Loucy (cell line): ENCODE results near the gene C3orf62.

Experiments used
- H2AFZ ChIP-seq: fragments of 200-600 bp; sonication (generic); 2 replicates; pipeline ENCODE4 v1.6.0; 2016; ENCODE audit warnings: antibody characterized with exemption, mild to moderate bottlenecking, low read length, moderate library complexity
- H3F3A ChIP-seq: fragments of 200-600 bp; 2 replicates; pipeline ENCODE4 v1.6.0; 2016; ENCODE audit warnings: antibody characterized with exemption, low read depth, mild to moderate bottlenecking
- H3K27me3 ChIP-seq: fragments of 200-600 bp; sonication (generic); 2 replicates; pipeline ENCODE4 v1.6.1; 2014; ENCODE audit warnings: low read length, mild to moderate bottlenecking; ENCODE audit not compliant: insufficient read depth, poor library complexity, severe bottlenecking
- H3K36me3 ChIP-seq: fragments of 200-600 bp; sonication (generic); 2 replicates; pipeline ENCODE4 v1.6.1; 2016; ENCODE audit warnings: low read length; ENCODE audit not compliant: insufficient read depth
- H3K4me1 ChIP-seq: fragments of 200-600 bp; sonication (generic); 2 replicates; pipeline ENCODE4 v1.5.1; 2014; ENCODE audit warnings: low read length, mild to moderate bottlenecking; ENCODE audit not compliant: insufficient read depth, poor library complexity, severe bottlenecking
- H3K4me2 ChIP-seq: fragments of 200-600 bp; sonication (generic); 2 replicates; pipeline ENCODE4 v1.6.0; 2014; ENCODE audit warnings: antibody characterized with exemption, low read length, low read depth, mild to moderate bottlenecking; ENCODE audit not compliant: poor library complexity, severe bottlenecking
- H3K4me3 ChIP-seq: fragments of 200-600 bp; sonication (generic); 2 replicates; pipeline ENCODE4 v1.5.1; 2014; ENCODE audit warnings: low read length, mild to moderate bottlenecking, mixed read lengths; ENCODE audit not compliant: poor library complexity, severe bottlenecking
- H3K79me2 ChIP-seq: fragments of 200-600 bp; sonication (generic); 2 replicates; pipeline ENCODE4 v1.6.1; 2014; ENCODE audit warnings: low read length; ENCODE audit not compliant: insufficient read depth
- H3K9ac ChIP-seq: fragments of 200-600 bp; sonication (generic); 2 replicates; pipeline ENCODE4 v1.6.0; 2014; ENCODE audit warnings: mild to moderate bottlenecking, low read depth, low read length, moderate library complexity; ENCODE audit not compliant: poor library complexity, severe bottlenecking
- H3K9me2 ChIP-seq: fragments of 200-600 bp; sonication (generic); replicated peaks from 2 replicates; pipeline ENCODE4 v1.6.1; 2016; ENCODE audit warnings: low read depth, low read length, mixed read lengths
- H3K9me3 ChIP-seq: fragments of 200-600 bp; sonication (generic); 2 replicates; pipeline ENCODE4 v1.6.1; 2014; ENCODE audit warnings: mild to moderate bottlenecking, antibody characterized with exemption, low read length, low read depth; ENCODE audit not compliant: insufficient read depth
- H4K20me1 ChIP-seq: fragments of 200-600 bp; sonication (generic); 2 replicates; pipeline ENCODE4 v1.6.0; 2014; ENCODE audit warnings: antibody characterized with exemption, low read length, mild to moderate bottlenecking; ENCODE audit not compliant: insufficient read depth, poor library complexity, severe bottlenecking
- EZH2phosphoT487 ChIP-seq: fragments of 200-600 bp; IDR thresholded peaks from 2 replicates; pipeline ENCODE4 v1.6.1; 2018; ENCODE audit warnings: antibody characterized with exemption, mild to moderate bottlenecking, moderate library complexity, borderline replicate concordance
- TF ChIP-seq, protein P1 (sequence below): fragments of 200-600 bp; sonication (generic); conservative IDR thresholded peaks from 2 replicates; pipeline ENCODE4 v1.5.1; 2014; ENCODE audit warnings: mild to moderate bottlenecking, antibody characterized with exemption, low read length

C3orf62 gene

DNA sequence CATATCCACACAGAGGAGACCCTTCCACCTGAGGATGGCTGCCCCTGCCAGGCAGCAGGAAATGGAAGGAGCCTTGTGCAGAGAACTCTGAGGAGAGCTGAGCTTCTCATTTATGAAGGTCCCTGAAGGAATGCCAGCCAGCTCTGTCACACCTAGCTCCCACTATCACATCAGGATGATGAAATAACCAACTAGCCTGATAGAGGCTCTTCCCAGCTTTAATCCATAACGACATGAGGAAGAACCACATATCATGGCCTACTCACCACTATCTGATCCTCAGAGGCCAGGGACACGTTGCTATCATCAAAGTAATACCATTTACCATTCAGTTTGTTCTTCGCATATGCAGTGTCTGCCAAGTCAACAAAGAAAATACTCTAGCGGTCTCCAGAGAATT, 1.5 kb upstream of the C3orf62 start:
- peaks cover 47% of the 10 kb centered on the region; the same call in 1 of the 2 replicates for H3K36me3 ChIP-seq
- H3K9me2 ChIP-seq: no peaks in the 10 kb centered on the region
- no peaks in the 10 kb centered on the region for H3K79me2 ChIP-seq
- no peak overlapping the region for H2AFZ ChIP-seq
- no peaks in the 10 kb centered on the region for H4K20me1 ChIP-seq
- no peaks in the 10 kb centered on the region for H3K4me1 ChIP-seq
- no peak overlapping the region for H3K4me3 ChIP-seq
- TF ChIP-seq EZH2phosphoT487: no peak
- TF ChIP-seq, protein P1, sequence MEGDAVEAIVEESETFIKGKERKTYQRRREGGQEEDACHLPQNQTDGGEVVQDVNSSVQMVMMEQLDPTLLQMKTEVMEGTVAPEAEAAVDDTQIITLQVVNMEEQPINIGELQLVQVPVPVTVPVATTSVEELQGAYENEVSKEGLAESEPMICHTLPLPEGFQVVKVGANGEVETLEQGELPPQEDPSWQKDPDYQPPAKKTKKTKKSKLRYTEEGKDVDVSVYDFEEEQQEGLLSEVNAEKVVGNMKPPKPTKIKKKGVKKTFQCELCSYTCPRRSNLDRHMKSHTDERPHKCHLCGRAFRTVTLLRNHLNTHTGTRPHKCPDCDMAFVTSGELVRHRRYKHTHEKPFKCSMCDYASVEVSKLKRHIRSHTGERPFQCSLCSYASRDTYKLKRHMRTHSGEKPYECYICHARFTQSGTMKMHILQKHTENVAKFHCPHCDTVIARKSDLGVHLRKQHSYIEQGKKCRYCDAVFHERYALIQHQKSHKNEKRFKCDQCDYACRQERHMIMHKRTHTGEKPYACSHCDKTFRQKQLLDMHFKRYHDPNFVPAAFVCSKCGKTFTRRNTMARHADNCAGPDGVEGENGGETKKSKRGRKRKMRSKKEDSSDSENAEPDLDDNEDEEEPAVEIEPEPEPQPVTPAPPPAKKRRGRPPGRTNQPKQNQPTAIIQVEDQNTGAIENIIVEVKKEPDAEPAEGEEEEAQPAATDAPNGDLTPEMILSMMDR: no peak
- no peaks in the 10 kb centered on the region for H3K9me3 ChIP-seq
- no peak overlapping the region for H3K4me2 ChIP-seq
- H3F3A ChIP-seq: no peaks in the 10 kb centered on the region
- no peaks in the 10 kb centered on the region for H3K27me3 ChIP-seq
- H3K9ac ChIP-seq: no peak overlapping the region

DNA sequence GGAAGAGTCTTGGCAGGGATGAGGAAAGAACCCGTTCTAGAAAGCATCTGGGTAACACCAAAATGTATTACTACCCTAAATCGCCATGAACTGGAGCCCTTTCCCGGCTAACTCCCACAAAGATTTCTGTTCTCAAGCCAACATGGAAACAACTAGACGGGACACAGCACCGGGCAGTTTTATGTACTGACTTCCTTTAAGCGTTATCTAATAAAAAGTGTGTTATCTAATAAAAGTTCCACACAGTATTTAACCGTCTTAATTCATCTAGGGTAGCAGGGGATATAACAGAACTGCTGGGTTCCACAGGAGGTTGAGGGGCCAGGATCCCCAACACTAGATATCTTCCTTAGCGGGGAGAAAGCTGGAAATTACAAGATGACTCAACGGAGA, 347 bp upstream of the C3orf62 start:
- Histone ChIP-seq H3K9me3 (no peaks in the 10 kb centered on the region), H3K9me2 (no peaks in the 10 kb centered on the region), H4K20me1 (no peaks in the 10 kb centered on the region), H3K9ac (no peak overlapping the region), H3K4me3 (no peak overlapping the region), H3K79me2 (no peaks in the 10 kb centered on the region), H3K4me1 (no peaks in the 10 kb centered on the region), H3F3A (no peaks in the 10 kb centered on the region), H2AFZ (no peak overlapping the region), H3K4me2 (no peak overlapping the region), H3K27me3 (no peaks in the 10 kb centered on the region), H3K36me3 (peaks cover 40% of the 10 kb centered on the region; the same call in 1 of the 2 replicates)
- no peak for TF ChIP-seq EZH2phosphoT487
- TF ChIP-seq, protein P1: no peak

DNA sequence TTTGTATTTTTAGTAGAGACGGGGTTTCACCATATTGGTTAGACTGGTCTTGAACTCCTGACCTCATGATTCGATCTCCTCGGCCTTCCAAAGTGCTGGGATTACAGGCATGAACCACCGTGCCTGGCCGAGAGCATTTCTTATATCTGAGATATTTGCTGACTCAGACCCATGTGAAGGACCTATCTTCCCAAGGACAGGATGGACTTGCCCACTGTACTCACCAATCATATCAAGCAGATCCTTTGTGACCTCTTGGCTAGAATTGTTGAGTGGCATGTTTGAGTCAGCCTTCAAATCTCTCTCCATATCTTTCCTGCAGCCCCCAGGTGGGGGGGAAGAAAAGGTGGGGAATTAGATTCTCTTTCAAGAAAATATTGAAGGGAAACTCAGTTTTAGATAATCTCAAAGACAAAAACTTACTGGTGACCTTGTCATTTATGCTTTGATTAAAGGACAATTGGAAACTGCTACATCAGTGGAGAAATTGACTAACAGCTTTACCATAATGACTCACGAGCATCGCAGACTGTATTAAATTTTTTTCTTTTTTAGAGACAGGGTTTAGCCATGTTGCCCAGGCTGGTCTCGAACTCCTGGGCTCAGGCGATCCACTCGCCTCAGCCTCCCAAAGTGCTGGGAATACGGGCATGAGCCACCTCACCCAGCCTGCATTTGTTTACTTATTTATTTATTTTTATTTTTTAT, 3.1 kb downstream of the C3orf62 start:
- H3K9ac ChIP-seq: no peak overlapping the region
- TF ChIP-seq, protein P1: no peak
- TF ChIP-seq EZH2phosphoT487: no peak
- no peaks in the 10 kb centered on the region for H3K9me3 ChIP-seq
- H3F3A ChIP-seq: no peaks in the 10 kb centered on the region
- H3K4me2 ChIP-seq: no peak overlapping the region
- H2AFZ ChIP-seq: no peak overlapping the region
- H3K27me3 ChIP-seq: no peaks in the 10 kb centered on the region
- H3K4me1 ChIP-seq: no peaks in the 10 kb centered on the region
- H3K79me2 ChIP-seq: no peaks in the 10 kb centered on the region
- H4K20me1 ChIP-seq: no peaks in the 10 kb centered on the region
- peaks cover 23% of the 10 kb centered on the region; the same call in 1 of the 2 replicates for H3K36me3 ChIP-seq
- no peaks in the 10 kb centered on the region for H3K9me2 ChIP-seq
- H3K4me3 ChIP-seq: no peak overlapping the region
